CD4-positive, alpha-beta T cell treated with Interleukin-10 for 1 hour (primary cell): ENCODE measurements around the gene TRABD2A.

Source experiments
- DNase-seq: peaks from one replicate; pipeline ENCODE4 v3.0.0-alpha.2; 2020

The TRABD2A gene

DNA sequence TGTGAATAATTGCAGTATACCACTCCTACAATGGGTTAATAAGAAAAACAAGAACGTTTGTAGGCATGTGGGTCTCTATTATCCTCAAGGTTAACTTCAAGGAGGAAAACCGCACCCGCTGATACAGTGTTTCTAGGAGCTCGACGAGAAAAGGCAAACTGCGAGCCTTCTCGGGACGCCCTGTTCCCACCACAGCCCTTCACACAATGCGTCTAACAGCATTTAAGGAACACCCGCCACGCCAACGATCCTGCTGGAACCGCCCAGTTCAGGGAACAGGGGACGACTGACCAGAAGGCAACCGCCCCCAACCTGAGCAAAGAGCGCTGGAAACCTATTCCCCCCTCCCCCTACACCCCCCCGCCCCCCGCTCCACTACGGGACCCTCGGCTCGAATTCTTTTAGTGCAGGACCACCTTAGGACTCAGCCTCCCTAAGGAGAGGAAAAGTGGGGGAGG lies 23.9 kb upstream of the TRABD2A start:
- DNase-seq: peak; percentile 40

GRCh38 chr2:84904151-84904550 lies 23.3 kb upstream of the TRABD2A start:
- no peak for DNase-seq

DNA sequence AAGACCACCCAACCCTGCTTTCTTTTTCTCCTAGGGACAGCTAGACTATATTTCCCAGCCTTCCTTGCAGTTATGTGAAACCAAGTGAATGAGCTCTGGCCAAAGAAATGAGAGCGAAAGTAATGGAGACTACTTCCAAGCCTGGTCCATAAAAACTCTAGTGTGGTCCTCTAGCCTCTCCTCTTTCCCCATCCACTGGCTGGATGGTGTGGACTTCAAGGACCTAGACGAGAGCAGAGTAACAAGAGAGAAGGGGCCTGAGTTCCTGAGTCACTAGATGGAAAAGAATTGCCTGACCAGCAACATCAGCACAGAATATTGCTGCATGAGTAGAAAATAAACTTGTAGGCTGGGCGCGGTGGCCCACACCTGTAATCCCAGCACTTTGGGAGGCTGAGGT lies 21.6 kb upstream of the TRABD2A start:
- no peak for DNase-seq

- DNase-seq: no peak
These were observed 20.8 kb upstream of the TRABD2A start for GRCh38 chr2:84901593-84902120.

GRCh38 chr2:84900971-84901370 lies 20.1 kb upstream of the TRABD2A start:
- no peak for DNase-seq

GRCh38 chr2:84899304-84900204 lies 18.7 kb upstream of the TRABD2A start:
- no peak for DNase-seq

DNA sequence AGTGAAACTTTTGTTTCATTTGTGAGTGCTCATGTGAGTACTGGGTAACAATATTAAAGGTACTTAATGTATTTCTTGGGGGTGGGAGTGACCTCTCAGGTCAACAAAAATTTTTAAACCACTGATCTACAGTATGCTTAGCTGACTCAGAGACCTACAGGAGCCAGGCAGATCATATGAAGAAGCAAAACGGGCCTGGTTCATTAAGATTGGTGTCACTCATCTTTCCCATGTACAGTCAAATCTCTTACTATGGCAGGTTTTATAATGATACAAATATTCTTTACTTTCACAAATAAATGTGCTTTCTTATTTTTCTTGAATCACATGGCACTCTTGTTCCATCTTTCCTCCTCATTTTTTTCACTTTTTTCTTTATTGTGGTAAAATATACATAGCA lies 16.9 kb upstream of the TRABD2A start:
- no peak for DNase-seq

DNA sequence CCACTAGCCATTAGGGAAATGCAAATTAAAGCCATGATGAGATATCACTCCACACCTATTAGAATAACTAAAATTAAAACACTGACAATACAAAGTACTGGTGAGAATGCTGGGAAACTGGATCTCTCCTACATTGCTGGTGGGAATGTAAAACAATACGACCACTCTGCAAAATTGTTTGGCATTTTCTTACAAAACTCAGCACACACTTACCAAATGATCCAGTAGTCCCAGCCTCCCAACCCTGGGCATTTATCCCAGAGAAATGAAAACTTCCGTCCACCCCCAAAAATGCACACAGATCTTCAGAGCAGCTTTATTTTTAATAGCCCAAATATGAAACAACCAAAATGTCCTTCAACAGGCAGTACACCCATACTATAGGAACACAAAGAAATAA lies 15.7 kb upstream of the TRABD2A start:
- no peak for DNase-seq

GRCh38 chr2:84894758-84895520 lies 14.1 kb upstream of the TRABD2A start:
- peak; percentile 43 for DNase-seq

- DNase-seq: no peak
These were observed 13.3 kb upstream of the TRABD2A start for GRCh38 chr2:84894131-84894586.

DNA sequence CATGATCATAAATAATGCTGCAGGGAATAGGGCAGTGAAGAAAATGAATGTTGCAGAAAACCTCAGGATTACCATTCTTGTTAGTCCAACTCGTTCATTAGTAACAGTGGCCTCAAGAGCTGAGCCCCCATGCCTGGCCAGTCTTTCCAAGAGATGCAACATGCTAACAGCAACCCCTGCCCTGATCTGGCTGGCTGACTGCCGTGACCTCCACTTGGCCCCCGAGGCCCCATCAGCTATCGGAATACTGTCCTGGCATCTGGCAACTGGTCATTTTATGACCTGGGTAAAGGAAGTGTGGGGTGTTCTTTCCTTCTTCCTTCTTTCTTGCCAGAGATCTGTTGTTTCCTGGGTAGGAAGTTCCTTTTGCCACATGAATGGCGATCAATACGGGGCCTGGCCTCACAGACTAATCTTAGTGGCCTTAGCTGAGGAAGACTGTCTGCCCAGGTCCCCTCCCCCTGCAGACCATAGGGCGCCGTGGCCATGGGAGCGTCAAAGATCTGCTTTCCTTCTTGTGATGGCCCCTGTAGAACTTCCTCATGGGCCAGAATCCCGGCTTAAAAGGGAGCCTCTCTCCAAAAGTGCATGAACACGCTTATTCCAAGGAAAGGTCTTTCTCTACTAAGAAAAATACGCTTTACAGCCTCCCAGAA lies 10.6 kb upstream of the TRABD2A start:
- DNase-seq: no peak

GRCh38 chr2:84889332-84889731 lies 8.4 kb upstream of the TRABD2A start:
- peak; percentile 40 for DNase-seq

GRCh38 chr2:84888401-84889276 lies 7.8 kb upstream of the TRABD2A start:
- DNase-seq: peak; percentile 78

- DNase-seq: no peak
These were observed 5.9 kb upstream of the TRABD2A start for GRCh38 chr2:84886791-84887190.

GRCh38 chr2:84885111-84885510 lies 4.2 kb upstream of the TRABD2A start:
- no peak for DNase-seq

- DNase-seq: no peak
These were observed 3.6 kb upstream of the TRABD2A start for GRCh38 chr2:84884449-84884848.

- DNase-seq: no peak
These were observed 2.1 kb upstream of the TRABD2A start for GRCh38 chr2:84882775-84883550.

DNA sequence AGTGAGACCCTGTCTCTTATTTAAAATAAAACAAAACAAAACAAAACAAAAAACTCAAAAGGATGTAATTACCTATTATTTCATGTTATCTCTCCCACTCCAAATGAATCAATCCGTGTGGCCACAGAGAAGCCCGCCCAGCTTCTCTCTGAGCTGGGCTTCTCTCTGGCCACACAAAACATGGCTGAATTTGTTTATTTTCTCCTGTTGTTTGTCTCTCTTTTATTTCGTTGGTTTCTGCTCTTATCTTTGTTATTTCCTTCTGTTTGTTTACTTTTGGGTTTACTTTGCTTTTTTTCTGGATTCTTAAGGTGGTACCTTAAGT lies 1.5 kb upstream of the TRABD2A start:
- no peak for DNase-seq

DNA sequence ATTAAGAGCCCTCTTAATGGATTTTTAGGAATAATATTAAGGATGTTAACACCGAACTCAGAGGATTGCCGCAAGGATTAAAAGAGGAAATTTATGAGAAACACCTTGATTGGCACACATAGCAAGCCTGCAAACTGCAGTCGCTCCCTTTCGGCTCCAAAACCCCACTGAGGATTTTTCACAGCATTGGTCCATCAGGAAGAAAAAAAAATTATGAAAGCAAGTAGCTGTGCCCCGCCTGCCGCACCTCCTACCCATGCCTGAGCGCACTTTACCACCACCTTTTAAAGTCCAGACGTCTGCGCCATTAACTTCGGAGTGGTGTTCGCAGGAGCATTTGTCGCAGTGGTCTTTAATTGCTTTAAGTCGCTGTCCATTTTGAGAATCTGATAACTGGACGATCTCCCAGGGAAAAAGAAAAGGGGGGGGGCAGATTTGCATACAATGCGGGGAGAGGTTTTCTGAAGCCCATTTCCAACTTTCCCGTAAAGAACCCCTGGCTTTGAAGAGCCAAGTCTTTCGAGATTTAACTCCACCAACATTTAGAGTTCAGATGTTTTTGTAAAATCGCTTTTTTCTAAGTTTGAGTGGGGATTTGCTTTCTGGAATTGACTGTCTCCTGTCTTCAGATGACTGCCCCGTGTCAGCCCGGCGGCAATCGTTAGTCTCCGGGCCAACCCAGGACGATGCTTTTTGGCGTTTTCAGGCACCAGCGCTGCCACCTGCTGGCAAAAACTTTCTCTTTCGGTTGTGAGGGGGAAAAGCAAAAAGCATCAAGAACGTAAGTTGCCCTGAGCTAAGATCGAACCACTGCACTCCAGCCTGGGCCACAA lies 913 bp upstream of the TRABD2A start:
- DNase-seq: peak; percentile 90

DNA sequence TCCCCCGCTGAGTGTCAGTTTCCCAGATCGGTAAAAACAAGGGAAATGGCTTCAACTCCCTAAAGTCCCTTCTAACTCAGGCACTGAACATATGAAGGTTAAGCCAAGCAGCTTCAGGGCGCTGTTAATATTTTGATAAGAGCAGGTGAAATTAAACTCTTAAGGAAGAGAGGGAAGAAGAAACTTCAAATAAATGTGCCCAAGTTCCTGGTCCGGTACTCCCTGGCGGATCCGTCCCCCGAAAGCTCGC lies 564 bp downstream of the TRABD2A start:
- DNase-seq: no peak
